OCI-LY3 (cell line): Measurements from ENCODE around the gene ZNF224.

ENCODE experiments used
- H2AFZ ChIP-seq: fragments of 200-600, 300-600 bp; shearing (Covaris generic); 2 replicates; pipeline ENCODE4 v1.6.0; 2014; ENCODE audit warnings: antibody characterized with exemption, low read depth, low read length
- H3K27ac ChIP-seq: fragments of 200-600, 300-600 bp; sonication (generic); 2 replicates; pipeline ENCODE4 v1.5.1; 2014; ENCODE audit warnings: mild to moderate bottlenecking, low read length, moderate library complexity, mixed read lengths
- H3K27me3 ChIP-seq: fragments of 200-600, 300-600 bp; sonication (generic); 2 replicates; pipeline ENCODE4 v1.6.1; 2014; ENCODE audit warnings: low read depth, low read length, mixed read lengths
- H3K36me3 ChIP-seq: fragments of 200-600, 300-600 bp; sonication (generic); replicated peaks from 2 replicates; pipeline ENCODE3; 2014; ENCODE audit warnings: low read depth, low read length, mixed read lengths
- H3K4me1 ChIP-seq: fragments of 300-600, 200-600 bp; sonication (generic); 2 replicates; pipeline ENCODE4 v1.6.1; 2014; ENCODE audit warnings: low read length, mixed read lengths
- H3K4me2 ChIP-seq: fragments of 200-600, 300-600 bp; sonication (generic); 2 replicates; pipeline ENCODE4 v1.6.1; 2014; ENCODE audit warnings: low read length, mixed read lengths
- H3K4me3 ChIP-seq: fragments of 300-600, 200-600 bp; sonication (generic); 2 replicates; pipeline ENCODE4 v1.5.1; 2014; ENCODE audit warnings: antibody characterized with exemption, mild to moderate bottlenecking, low read length, moderate library complexity
- H3K79me2 ChIP-seq: fragments of 300-600, 200-600 bp; shearing (Covaris generic); 2 replicates; pipeline ENCODE4 v1.6.1; 2014; ENCODE audit warnings: mild to moderate bottlenecking, low read length, mixed read lengths
- H3K9ac ChIP-seq: fragments of 300-600, 200-600 bp; shearing (Covaris generic); 2 replicates; pipeline ENCODE4 v1.6.0; 2014; ENCODE audit warnings: mild to moderate bottlenecking, low read length, moderate library complexity
- H3K9me3 ChIP-seq: fragments of 200-600, 300-600 bp; shearing (Covaris generic); 2 replicates; pipeline ENCODE4 v1.6.1; 2014; ENCODE audit warnings: low read length, mixed read lengths; ENCODE audit not compliant: insufficient read depth
- H4K20me1 ChIP-seq: fragments of 200-600, 300-600 bp; sonication (generic); 2 replicates; pipeline ENCODE4 v1.6.1; 2016; ENCODE audit warnings: low read length, mixed read lengths; ENCODE audit not compliant: insufficient read depth
- EZH2phosphoT487 ChIP-seq: fragments of 200-600 bp; shearing (Covaris generic); IDR thresholded peaks from 2 replicates; pipeline ENCODE4 v1.6.1; 2018; ENCODE audit warnings: antibody characterized with exemption, mixed run types, low read depth
- TF ChIP-seq, protein P1 (sequence below): fragments of 200-600, 300-600 bp; sonication (generic); IDR thresholded peaks from 2 replicates; pipeline ENCODE4 v1.5.1; 2014; ENCODE audit warnings: antibody characterized with exemption, low read length, low read depth

ZNF224 gene

DNA sequence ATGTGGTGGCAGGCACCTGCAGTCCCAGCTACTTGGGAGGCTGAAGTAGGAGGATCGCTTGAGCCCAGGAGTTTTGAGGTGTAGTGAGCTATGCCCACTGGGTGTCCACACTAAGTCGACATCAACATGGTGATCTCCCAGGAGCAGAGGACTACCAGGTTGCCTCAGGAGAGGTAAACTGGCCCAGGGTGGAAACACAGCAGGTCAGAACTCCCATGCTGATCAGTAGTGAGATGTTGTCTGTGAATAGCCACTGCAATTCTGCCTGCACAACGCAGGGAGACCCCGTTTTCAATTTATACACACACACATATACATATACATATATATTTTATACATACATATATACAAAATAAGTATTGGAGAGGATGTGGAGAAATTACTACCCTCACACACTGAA is 2.1 kb upstream of the ZNF224 start:
- H4K20me1 ChIP-seq: no peaks in the 10 kb centered on the region
- H3K27ac ChIP-seq: no peak overlapping the region
- peaks cover 4% of the 10 kb centered on the region; the same call in 1 of the 2 replicates for H3K4me1 ChIP-seq
- no peak overlapping the region for H2AFZ ChIP-seq
- H3K9ac ChIP-seq: no peak overlapping the region
- no peak for TF ChIP-seq EZH2phosphoT487
- TF ChIP-seq, protein P1, sequence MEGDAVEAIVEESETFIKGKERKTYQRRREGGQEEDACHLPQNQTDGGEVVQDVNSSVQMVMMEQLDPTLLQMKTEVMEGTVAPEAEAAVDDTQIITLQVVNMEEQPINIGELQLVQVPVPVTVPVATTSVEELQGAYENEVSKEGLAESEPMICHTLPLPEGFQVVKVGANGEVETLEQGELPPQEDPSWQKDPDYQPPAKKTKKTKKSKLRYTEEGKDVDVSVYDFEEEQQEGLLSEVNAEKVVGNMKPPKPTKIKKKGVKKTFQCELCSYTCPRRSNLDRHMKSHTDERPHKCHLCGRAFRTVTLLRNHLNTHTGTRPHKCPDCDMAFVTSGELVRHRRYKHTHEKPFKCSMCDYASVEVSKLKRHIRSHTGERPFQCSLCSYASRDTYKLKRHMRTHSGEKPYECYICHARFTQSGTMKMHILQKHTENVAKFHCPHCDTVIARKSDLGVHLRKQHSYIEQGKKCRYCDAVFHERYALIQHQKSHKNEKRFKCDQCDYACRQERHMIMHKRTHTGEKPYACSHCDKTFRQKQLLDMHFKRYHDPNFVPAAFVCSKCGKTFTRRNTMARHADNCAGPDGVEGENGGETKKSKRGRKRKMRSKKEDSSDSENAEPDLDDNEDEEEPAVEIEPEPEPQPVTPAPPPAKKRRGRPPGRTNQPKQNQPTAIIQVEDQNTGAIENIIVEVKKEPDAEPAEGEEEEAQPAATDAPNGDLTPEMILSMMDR: no peak
- peaks cover 21% of the 10 kb centered on the region for H3K79me2 ChIP-seq
- no peak overlapping the region for H3K4me2 ChIP-seq
- H3K36me3 ChIP-seq: peaks cover 6% of the 10 kb centered on the region
- no peaks in the 10 kb centered on the region for H3K9me3 ChIP-seq
- no peak overlapping the region for H3K4me3 ChIP-seq
- no peaks in the 10 kb centered on the region for H3K27me3 ChIP-seq

DNA sequence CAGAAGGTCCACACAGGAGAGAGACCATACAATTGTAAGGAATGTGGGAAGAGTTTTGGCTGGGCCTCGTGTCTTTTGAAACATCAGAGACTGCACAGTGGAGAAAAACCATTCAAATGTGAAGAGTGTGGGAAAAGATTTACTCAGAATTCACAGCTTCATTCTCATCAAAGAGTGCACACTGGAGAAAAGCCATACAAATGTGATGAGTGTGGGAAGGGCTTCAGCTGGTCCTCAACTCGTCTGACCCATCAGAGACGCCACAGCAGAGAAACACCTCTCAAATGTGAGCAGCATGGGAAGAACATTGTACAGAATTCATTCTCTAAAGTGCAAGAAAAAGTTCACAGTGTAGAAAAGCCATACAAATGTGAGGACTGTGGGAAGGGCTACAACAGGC is 13.6 kb downstream of the ZNF224 start:
- H3K36me3 ChIP-seq: peaks cover 70% of the 10 kb centered on the region
- H3K4me1 ChIP-seq: 0 out of 2 replicates have a peak, but pooled peaks cover 2% of the 10 kb centered on the region
- H3K9ac ChIP-seq: no peak overlapping the region
- H4K20me1 ChIP-seq: no peaks in the 10 kb centered on the region
- H3K79me2 ChIP-seq: no peaks in the 10 kb centered on the region
- H3K4me2 ChIP-seq: no peak overlapping the region
- H3K4me3 ChIP-seq: no peak overlapping the region
- TF ChIP-seq EZH2phosphoT487: no peak
- TF ChIP-seq, protein P1: no peak
- no peaks in the 10 kb centered on the region for H3K27me3 ChIP-seq
- no peak overlapping the region for H3K27ac ChIP-seq
- peaks cover 17% of the 10 kb centered on the region; the same call in 1 of the 2 replicates for H3K9me3 ChIP-seq
- H2AFZ ChIP-seq: no peak overlapping the region

DNA sequence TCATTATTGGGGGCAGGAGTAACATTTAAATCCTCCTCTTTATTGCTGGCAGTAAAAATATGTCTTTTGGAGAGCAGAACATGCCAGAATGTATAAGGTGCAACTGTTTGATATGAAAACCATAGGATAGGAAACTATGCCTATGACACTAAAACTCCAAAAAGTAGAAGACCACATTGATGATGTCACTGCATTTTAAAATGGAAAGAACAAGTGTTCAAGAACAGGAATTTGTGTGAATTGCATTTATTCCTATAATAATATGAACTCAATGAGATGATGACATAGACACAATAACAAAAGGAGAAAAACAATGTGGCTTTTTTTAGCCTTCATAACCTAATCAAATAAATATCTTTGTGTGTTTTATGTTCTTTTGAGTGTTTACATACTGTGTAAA is 15.3 kb downstream of the ZNF224 start:
- H3K4me3 ChIP-seq: no peak overlapping the region
- TF ChIP-seq EZH2phosphoT487: no peak
- TF ChIP-seq, protein P1: no peak
- peaks cover 11% of the 10 kb centered on the region for H3K79me2 ChIP-seq
- H3K27ac ChIP-seq: no peak overlapping the region
- no peak overlapping the region for H3K4me2 ChIP-seq
- H3K4me1 ChIP-seq: peaks cover 7% of the 10 kb centered on the region; the same call in 1 of the 2 replicates
- peaks cover 17% of the 10 kb centered on the region; the same call in 1 of the 2 replicates for H3K9me3 ChIP-seq
- H4K20me1 ChIP-seq: no peaks in the 10 kb centered on the region
- no peaks in the 10 kb centered on the region for H3K27me3 ChIP-seq
- no peak overlapping the region for H3K9ac ChIP-seq
- H2AFZ ChIP-seq: no peak overlapping the region
- peaks cover 55% of the 10 kb centered on the region for H3K36me3 ChIP-seq

DNA sequence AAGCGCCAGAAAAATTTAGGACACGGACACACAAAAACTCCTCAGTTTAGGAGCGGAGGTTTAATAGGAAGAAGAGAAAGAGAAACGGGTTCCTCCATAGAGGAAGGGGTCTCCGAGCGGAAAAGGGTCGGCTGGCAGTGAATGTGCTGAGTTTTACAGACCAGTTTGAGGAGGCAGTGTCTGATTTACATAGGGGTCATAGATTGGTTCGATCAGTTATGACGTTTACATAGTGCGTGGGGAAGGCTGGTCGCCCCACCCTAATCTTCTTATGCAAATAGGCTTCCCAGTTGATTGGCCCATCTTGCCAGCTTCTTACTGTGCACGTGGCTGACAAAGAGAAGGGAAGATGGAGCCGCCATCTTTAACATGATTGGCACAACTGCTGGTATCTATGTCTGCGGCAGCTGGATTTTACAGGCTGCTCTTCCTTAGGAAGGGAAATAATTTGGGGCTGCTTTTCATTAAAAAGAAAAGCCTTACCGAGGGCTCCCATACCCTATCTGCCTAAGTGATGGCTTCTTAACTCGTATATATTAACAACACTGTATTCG is 17.8 kb downstream of the ZNF224 start:
- H3K9ac ChIP-seq: no peak overlapping the region
- peaks cover 7% of the 10 kb centered on the region; the same call in 1 of the 2 replicates for H3K4me1 ChIP-seq
- H3K4me3 ChIP-seq: no peak overlapping the region
- no peak overlapping the region for H2AFZ ChIP-seq
- no peaks in the 10 kb centered on the region for H3K27me3 ChIP-seq
- peaks cover 44% of the 10 kb centered on the region for H3K36me3 ChIP-seq
- no peaks in the 10 kb centered on the region for H4K20me1 ChIP-seq
- H3K27ac ChIP-seq: no peak overlapping the region
- no peak for TF ChIP-seq EZH2phosphoT487
- TF ChIP-seq, protein P1: no peak
- peaks cover 6% of the 10 kb centered on the region; the same call in 1 of the 2 replicates for H3K9me3 ChIP-seq
- H3K4me2 ChIP-seq: 0 out of 2 replicates have a peak overlapping the region, but pooled peaks have one; percentile 81
- peaks cover 11% of the 10 kb centered on the region for H3K79me2 ChIP-seq
